ENCODE measurements around the gene TMEM30B.

Gene TMEM30B

GRCh38 chr14:61281186-61281947 is at the start of gene TMEM30B:
TSS of gene TMEM30B (minus strand) at chr14:61281338. CDS start at chr14:61281147, 191 bp downstream.
- no peak for DNase-seq (ENCODE audit: low spot score)
- no peak for TF ChIP-seq CTCF (IDR thresholded peaks at IDR 0.05)

GRCh38 chr14:61330511-61330910 is 49.4 kb upstream of the TMEM30B start:
- no peak overlapping the region for H3K27ac ChIP-seq
- no peak for TF ChIP-seq CTCF (IDR thresholded peaks at IDR 0.05)
- no peak for DNase-seq (ENCODE audit: low spot score)
- no peak overlapping the region for H3K4me3 ChIP-seq

More at GRCh38 chr14:61281186-61281947, at the start of gene TMEM30B:
- Histone ChIP-seq H3K4me3 (peak within 1 kb of the TSS; percentile 68), H3K27ac (peak within 1 kb of the TSS; percentile 55 to 86)

GRCh38 chr14:61329478-61330051 is 48.4 kb upstream of the TMEM30B start:
- no peak for DNase-seq (ENCODE audit: low spot score)
- H3K27ac ChIP-seq: peak overlapping the region in 1 of 2 donors; percentile 31
- H3K4me3 ChIP-seq: no peak overlapping the region
- TF ChIP-seq CTCF (IDR thresholded peaks at IDR 0.05): no peak

GRCh38 chr14:61328626-61329262 is 47.6 kb upstream of the TMEM30B start:
- no peak for DNase-seq (ENCODE audit: low spot score)
- Histone ChIP-seq H3K4me3 (no peak overlapping the region), H3K27ac (no peak overlapping the region)
- TF ChIP-seq CTCF (IDR thresholded peaks at IDR 0.05): no peak

- TF ChIP-seq CTCF (IDR thresholded peaks at IDR 0.05): no peak
Observed at GRCh38 chr14:61326847-61327246, 45.7 kb upstream of the TMEM30B start.

GRCh38 chr14:61326146-61326545 is 45.0 kb upstream of the TMEM30B start:
- TF ChIP-seq CTCF (IDR thresholded peaks at IDR 0.05): no peak
- no peak for DNase-seq (ENCODE audit: low spot score)
- no peak overlapping the region for H3K4me3 ChIP-seq
- peak overlapping the region in 1 of 2 donors; percentile 21 for H3K27ac ChIP-seq

More at GRCh38 chr14:61326847-61327246, 45.7 kb upstream of the TMEM30B start:
- DNase-seq (ENCODE audit: low spot score): no peak
- Histone ChIP-seq H3K27ac (peak overlapping the region in 1 of 2 donors; percentile 21), H3K4me3 (no peak overlapping the region)

Data from coronary artery (tissue), 2 donors.